OCI-LY3 (cell line): ENCODE results near the gene MYL6B.

Experiments used
- CTCF ChIP-seq: fragments of 200-600, 300-600 bp; sonication (generic); IDR thresholded peaks from 2 replicates; pipeline ENCODE4 v1.5.1; 2014; ENCODE audit warnings: antibody characterized with exemption, low read length, low read depth
- EZH2phosphoT487 ChIP-seq: fragments of 200-600 bp; shearing (Covaris generic); IDR thresholded peaks from 2 replicates; pipeline ENCODE4 v1.6.1; 2018; ENCODE audit warnings: antibody characterized with exemption, mixed run types, low read depth

GRCh38 chr12:56158029-56158925 lies 5.9 kb downstream of the MYL6B start, which contains the start of gene MYL6:
- no peak for TF ChIP-seq CTCF
- no peak for TF ChIP-seq EZH2phosphoT487
